ENCODE data around the gene ARHGEF4. TPM values are rescaled to one million over a fixed set of nuclear protein-coding genes. Genes with fewer than 3 reads are reported as not detected.

Gene ARHGEF4
- total and polyA plus RNA-seq, 2 experiments from 2014 or later, result 4.6 to 16.6 TPM

DNA sequence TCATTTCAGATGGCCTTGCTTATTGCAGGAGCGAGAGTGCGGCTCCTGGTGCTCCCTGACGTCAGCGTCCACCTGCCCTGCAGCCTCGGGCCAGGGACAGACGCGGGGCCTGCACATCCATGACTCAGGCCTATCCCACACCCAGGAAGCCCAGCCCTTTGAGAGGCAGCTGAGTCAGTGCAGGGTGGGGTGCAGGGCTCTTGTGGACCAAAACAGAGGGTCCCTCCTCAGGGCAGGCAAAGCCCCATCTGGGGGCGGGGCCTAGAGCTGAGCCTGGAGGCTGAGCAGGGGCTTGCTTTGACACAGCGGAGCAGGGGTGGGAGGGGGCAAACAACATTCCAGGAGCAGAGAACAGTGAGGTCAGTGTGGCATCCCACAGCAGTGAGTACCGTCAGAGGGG, 7.7 kb upstream of the ARHGEF4 start:
- H3K27ac ChIP-seq (ENCODE audit: low read depth), result no peak overlapping the region
- peak; percentile 22 for ATAC-seq
- TF ChIP-seq JUNB (IDR thresholded peaks at IDR 0.05; ENCODE audit: unreplicated experiment), result no peak
- no peak overlapping the region for H3K4me3 Mint-ChIP-seq
- no peaks in the 10 kb centered on the region for H3K9me2 ChIP-seq (ENCODE audit: insufficient read depth)
- H4K20me1 ChIP-seq (replicated peaks; ENCODE audit: insufficient read depth), result no peaks in the 10 kb centered on the region
- peak; percentile 30 for DNase-seq (ENCODE audit: low spot score)
- H3K4me1 Mint-ChIP-seq, result peaks cover 21% of the 10 kb centered on the region
- H3F3A ChIP-seq (replicated peaks; ENCODE audit: low read depth), result no peaks in the 10 kb centered on the region
- no peaks in the 10 kb centered on the region for H3K27me3 ChIP-seq (ENCODE audit: insufficient read depth)
- no peak overlapping the region for H3K4me3 ChIP-seq
- peaks cover 15% of the 10 kb centered on the region for H3K27me3 Mint-ChIP-seq (ENCODE audit: insufficient read depth, low read depth, poor library complexity)
- no peaks in the 10 kb centered on the region for H3K36me3 ChIP-seq (ENCODE audit: insufficient read depth)
- H3K4me2 ChIP-seq, result no peak overlapping the region
- H3K9me3 Mint-ChIP-seq, result no peaks in the 10 kb centered on the region
- no peak overlapping the region for H3K27ac Mint-ChIP-seq
- no peaks in the 10 kb centered on the region for H3K79me2 ChIP-seq (replicated peaks; ENCODE audit: insufficient read depth)
- H2AFZ ChIP-seq, result no peak overlapping the region; the same call in 1 of the 2 replicates
- H3K36me3 Mint-ChIP-seq (ENCODE audit: low read depth), result no peaks in the 10 kb centered on the region
- H3K4me1 ChIP-seq (ENCODE audit: insufficient read depth), result no peaks in the 10 kb centered on the region

DNA sequence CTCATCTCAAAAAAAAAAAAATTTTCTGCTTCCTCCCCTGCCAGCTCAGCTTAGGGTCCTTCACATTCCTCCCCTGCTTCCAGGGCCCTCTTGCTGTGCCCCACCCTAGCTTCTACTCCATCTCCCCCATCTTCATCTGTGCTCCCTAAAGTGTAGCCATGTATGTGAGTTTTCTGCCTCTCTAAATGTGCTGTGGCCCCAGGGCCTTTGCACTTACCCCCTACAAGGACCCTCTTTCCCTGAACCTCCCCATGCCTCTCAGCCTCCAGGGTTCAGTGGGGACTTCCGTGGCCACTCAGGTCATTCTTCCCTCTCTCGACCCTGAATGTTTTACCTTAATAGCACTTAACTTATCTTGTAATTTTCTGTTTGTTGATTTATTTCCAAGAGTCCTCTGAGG, 6.2 kb upstream of the ARHGEF4 start:
- Mint-ChIP-seq H3K36me3 (ENCODE audit: low read depth) (no peaks in the 10 kb centered on the region), H3K4me3 (no peak overlapping the region), H3K27ac (no peak overlapping the region), H3K4me1 (peaks cover 21% of the 10 kb centered on the region), H3K9me3 (no peaks in the 10 kb centered on the region), H3K27me3 (ENCODE audit: insufficient read depth, low read depth, poor library complexity) (peaks cover 16% of the 10 kb centered on the region)
- H3K36me3 ChIP-seq (ENCODE audit: insufficient read depth), result no peaks in the 10 kb centered on the region
- no peaks in the 10 kb centered on the region for H3K9me2 ChIP-seq (ENCODE audit: insufficient read depth)
- no peaks in the 10 kb centered on the region for H4K20me1 ChIP-seq (replicated peaks; ENCODE audit: insufficient read depth)
- DNase-seq (ENCODE audit: low spot score), result no peak
- no peak overlapping the region for H3K27ac ChIP-seq (ENCODE audit: low read depth)
- H2AFZ ChIP-seq, result no peak overlapping the region
- no peaks in the 10 kb centered on the region for H3K79me2 ChIP-seq (replicated peaks; ENCODE audit: insufficient read depth)
- no peak overlapping the region for H3K4me2 ChIP-seq
- H3K27me3 ChIP-seq (ENCODE audit: insufficient read depth), result no peaks in the 10 kb centered on the region
- no peak for ATAC-seq
- H3K4me1 ChIP-seq (ENCODE audit: insufficient read depth), result no peaks in the 10 kb centered on the region
- H3K4me3 ChIP-seq, result no peak overlapping the region
- H3F3A ChIP-seq (replicated peaks; ENCODE audit: low read depth), result no peaks in the 10 kb centered on the region
- no peak for TF ChIP-seq EZH2 (IDR thresholded peaks at IDR 0.05; ENCODE audit: low read depth, unreplicated experiment)
- no peak for TF ChIP-seq REST (IDR thresholded peaks at IDR 0.05; ENCODE audit: unreplicated experiment)
- no peak for TF ChIP-seq JUNB (IDR thresholded peaks at IDR 0.05; ENCODE audit: unreplicated experiment)
- TF ChIP-seq ZNF462 (CRISPR knock-in tag; IDR thresholded peaks at IDR 0.05), result no peak
- TF ChIP-seq STAT1 (IDR thresholded peaks at IDR 0.05; ENCODE audit: unreplicated experiment), result no peak
- no peak for TF ChIP-seq POLR2AphosphoS5 (IDR thresholded peaks at IDR 0.05; ENCODE audit: low read depth)
- TF ChIP-seq, protein P1, sequence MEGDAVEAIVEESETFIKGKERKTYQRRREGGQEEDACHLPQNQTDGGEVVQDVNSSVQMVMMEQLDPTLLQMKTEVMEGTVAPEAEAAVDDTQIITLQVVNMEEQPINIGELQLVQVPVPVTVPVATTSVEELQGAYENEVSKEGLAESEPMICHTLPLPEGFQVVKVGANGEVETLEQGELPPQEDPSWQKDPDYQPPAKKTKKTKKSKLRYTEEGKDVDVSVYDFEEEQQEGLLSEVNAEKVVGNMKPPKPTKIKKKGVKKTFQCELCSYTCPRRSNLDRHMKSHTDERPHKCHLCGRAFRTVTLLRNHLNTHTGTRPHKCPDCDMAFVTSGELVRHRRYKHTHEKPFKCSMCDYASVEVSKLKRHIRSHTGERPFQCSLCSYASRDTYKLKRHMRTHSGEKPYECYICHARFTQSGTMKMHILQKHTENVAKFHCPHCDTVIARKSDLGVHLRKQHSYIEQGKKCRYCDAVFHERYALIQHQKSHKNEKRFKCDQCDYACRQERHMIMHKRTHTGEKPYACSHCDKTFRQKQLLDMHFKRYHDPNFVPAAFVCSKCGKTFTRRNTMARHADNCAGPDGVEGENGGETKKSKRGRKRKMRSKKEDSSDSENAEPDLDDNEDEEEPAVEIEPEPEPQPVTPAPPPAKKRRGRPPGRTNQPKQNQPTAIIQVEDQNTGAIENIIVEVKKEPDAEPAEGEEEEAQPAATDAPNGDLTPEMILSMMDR (conservative IDR thresholded peaks at IDR 0.05; ENCODE audit: low read depth in 2 of 2), result no peak
- TF ChIP-seq ZNF331 (CRISPR knock-in tag; IDR thresholded peaks at IDR 0.05; ENCODE audit: low read depth), result no peak
- TF ChIP-seq EZH2phosphoT487 (IDR thresholded peaks at IDR 0.05; ENCODE audit: unreplicated experiment), result no peak
- no peak for TF ChIP-seq ZNF114 (CRISPR knock-in tag; IDR thresholded peaks at IDR 0.05)
- TF ChIP-seq CREB1 (CRISPR knock-in tag; IDR thresholded peaks at IDR 0.05; ENCODE audit: low read depth), result no peak
- no peak for TF ChIP-seq NANOG (IDR thresholded peaks at IDR 0.05; ENCODE audit: borderline replicate concordance)

Data from GM23338 (cell line).